K562 (cell line): ENCODE results near the gene MAML3. TPM values are rescaled to one million over a fixed set of nuclear protein-coding genes. Genes with fewer than 3 reads are reported as not detected.

Experiments
- ATAC-seq: fragments of 200-7000 bp; cut with Tn5 transposase; 3 replicates; pipeline ENCODE4 v1.9.1; 2020; ENCODE audit warnings: moderate library complexity
- BruUV-seq: library from RNA; stranded (reverse); fragments of 400-500 nt; replicated peaks from 2 replicates; lab custom pipeline; 2021; lab: Mats Ljungman, UMichigan
- CTCF ChIA-PET: fragments of 300-600 bp; formaldehyde crosslinking; extraction: SDS; loops from one replicate; lab custom pipeline; 2021; ENCODE audit warnings: low intra/inter-chr PET ratio; lab: Yijun Ruan, JAX
- POLR2A ChIA-PET: fragments of 300-600, 350-650 bp; sonication (Branson Sonifier 250); formaldehyde crosslinking; extraction: SDS; loops from one replicate; lab custom pipeline; 2021; ENCODE audit warnings: antibody characterized with exemption, inconsistent platforms; lab: Yijun Ruan, JAX
- DNase-seq, 4 experiments: peaks; one replicate each; pipeline versions ENCODE4 v3.0.0 to v3.0.0-alpha.2; 2011 to 2018; ENCODE audit warnings: low spot score in 3 of 4, mixed read lengths in 3 of 4; ENCODE audit errors: extremely low read depth in 1 of 4
- FAIRE-seq: peaks from 2 replicates; lab custom pipeline; 2011; peaks lifted over from hg19 to GRCh38; lab: Jason Lieb, UNC
- H2AFZ ChIP-seq: 2 replicates; pipeline ENCODE4 v1.6.0; 2011; ENCODE audit warnings: low read depth, low read length, control low read depth, inconsistent platforms
- H3K27ac ChIP-seq: fragments of 200-600 bp; 3 replicates; pipeline ENCODE4 v1.8.0; 2011; ENCODE audit warnings: low read depth, mild to moderate bottlenecking, control low read depth, inconsistent platforms, low read length, moderate library complexity, mixed read lengths; ENCODE audit errors: extremely low read depth
- H3K27me3 ChIP-seq, 2 experiments: fragments of 300-600 bp in 1 of 2; 2 replicates in 1 of 2; 3 replicates in 1 of 2; pipeline versions ENCODE4 v1.6.0 to v1.8.0; 2011; ENCODE audit warnings: inconsistent platforms in 2 of 2, low read length in 2 of 2, mild to moderate bottlenecking in 1 of 2, mixed read lengths in 1 of 2, moderate library complexity in 1 of 2; ENCODE audit not compliant: control insufficient read depth in 2 of 2, insufficient read depth in 2 of 2
- H3K36me3 ChIP-seq: fragments of 300-600 bp; 3 replicates; pipeline ENCODE4 v1.8.0; 2011; ENCODE audit warnings: mild to moderate bottlenecking, low read length, inconsistent platforms; ENCODE audit not compliant: control insufficient read depth, insufficient read depth
- H3K4me1 ChIP-seq, 2 experiments: fragments of 200-600 bp in 1 of 2; replicated peaks in 1 of 2; 2 replicates in 1 of 2; 3 replicates in 1 of 2; pipeline versions ENCODE4 v1.5.1 to v1.8.0; 2011; ENCODE audit warnings: inconsistent platforms in 2 of 2, low read length in 2 of 2, mild to moderate bottlenecking in 1 of 2, mixed read lengths in 1 of 2, moderate library complexity in 1 of 2; ENCODE audit not compliant: control insufficient read depth in 2 of 2, insufficient read depth in 2 of 2
- H3K4me2 ChIP-seq: 2 replicates; pipeline ENCODE4 v1.6.1; 2011; ENCODE audit warnings: low read length, control low read depth, inconsistent platforms, mixed read lengths; ENCODE audit not compliant: insufficient read depth
- H3K4me3 ChIP-seq: fragments of 200-600 bp; sonication (generic), shearing (Covaris generic); 2 replicates; pipeline ENCODE4 v1.5.1; 2016; ENCODE audit warnings: control low read depth, inconsistent platforms
- H3K79me2 ChIP-seq: fragments of 200-600 bp; 3 replicates; pipeline ENCODE4 v1.8.0; 2011; ENCODE audit warnings: low read length, inconsistent platforms; ENCODE audit not compliant: control insufficient read depth, insufficient read depth
- H3K9ac ChIP-seq, 2 experiments: 2 replicates each; pipeline versions ENCODE4 v1.6.0 to v1.6.1; 2011; ENCODE audit warnings: low read depth in 2 of 2, low read length in 2 of 2, control low read depth in 1 of 2, inconsistent platforms in 1 of 2, mild to moderate bottlenecking in 1 of 2, mixed read lengths in 1 of 2; ENCODE audit not compliant: insufficient read depth in 1 of 2
- H3K9me1 ChIP-seq: one replicate; pipeline ENCODE4 v1.6.0; 2011; ENCODE audit warnings: inconsistent platforms, mild to moderate bottlenecking, low read length, moderate library complexity; ENCODE audit not compliant: control insufficient read depth, insufficient read depth
- H3K9me3 ChIP-seq: replicated peaks from 2 replicates; pipeline ENCODE4 v1.5.1; 2011; ENCODE audit warnings: low read depth, low read length, inconsistent platforms; ENCODE audit not compliant: control insufficient read depth, insufficient read depth
- H4K20me1 ChIP-seq: replicated peaks from 2 replicates; pipeline ENCODE4 v1.6.1; 2011; ENCODE audit warnings: low read length, inconsistent platforms, mixed read lengths; ENCODE audit not compliant: control insufficient read depth, insufficient read depth
- ERF ChIP-seq: fragments of 450-650 bp; formaldehyde crosslinking; IDR thresholded peaks from 2 replicates; pipeline ENCODE4 v1.4.0; 2020; ENCODE audit warnings: mild to moderate bottlenecking, mixed read lengths
- FOXP4 ChIP-seq: sonication (generic); formaldehyde crosslinking; IDR thresholded peaks from 2 replicates; pipeline ENCODE4 v1.8.0; 2022; ENCODE audit warnings: mild to moderate bottlenecking, missing genetic modification reagents, borderline replicate concordance
- GATAD2B ChIP-seq: fragments of 450-650 bp; IDR thresholded peaks from 2 replicates; pipeline ENCODE4 v1.6.1; 2017; ENCODE audit warnings: mild to moderate bottlenecking, borderline replicate concordance
- MTA3 ChIP-seq: fragments of 450-650 bp; formaldehyde crosslinking; IDR thresholded peaks from 2 replicates; pipeline ENCODE4 v1.6.1; 2017; ENCODE audit warnings: mild to moderate bottlenecking, borderline replicate concordance
- RBM34 ChIP-seq: fragments of 200-400 bp; formaldehyde crosslinking; IDR thresholded peaks from 2 replicates; pipeline ENCODE4 v1.6.1; 2018; ENCODE audit warnings: low read length, borderline replicate concordance; ENCODE audit not compliant: insufficient read depth
- SMARCB1 ChIP-seq: IDR thresholded peaks from 2 replicates; pipeline ENCODE4 v1.6.1; 2011; ENCODE audit warnings: improper control_type of control experiment, low read depth; ENCODE audit not compliant: insufficient read length
- WGBS: fragments of 100-300 bp; shearing (Covaris generic); methylation state at CpG from one replicate; pipeline ENCODE4 v1.1.6; 2016; ENCODE audit warnings: low coverage, mixed read lengths; ENCODE audit not compliant: insufficient coverage; ENCODE audit errors: missing lambda C conversion rate; 5-methylcytosine and 5-hydroxymethylcytosine counted together
- in situ Hi-C: fragments of 300-500 bp; cut with MboI; formaldehyde crosslinking; loops from 4 replicates; pipeline ENCODE4 v1.15.0; 2018; ENCODE audit warnings: inconsistent platforms, mixed read lengths
- intact Hi-C: fragments of 100-400 bp; cut with micrococcal nuclease; formaldehyde crosslinking; loops from 2 replicates; pipeline ENCODE4 v1.14.2; 2022
- polyA plus RNA-seq, 8 experiments: library from polyadenylated mRNA; depleted of rRNA in 4 of 8; stranded (reverse) in 5 of 8; unstranded in 3 of 8; fragments of >200 nt; fragmentation: Nextera tagmentation in 2 of 8; fragmentation: Illumina TruSeq in 1 of 8; extraction: Ambion mirVana in 2 of 8; extraction: Trizol in 1 of 8; gene quantifications; 2 replicates each; pipeline versions ENCODE4 v1.2.1 to v1.2.3, GENCODE V29; 2011 to 2014; ENCODE audit warnings: inconsistent platforms in 1 of 8, missing spikeins in 1 of 8
- total RNA-seq, 7 experiments: library from RNA; depleted of rRNA in 6 of 7; stranded (reverse); fragments of >200 nt in 6 of 7; fragmentation: Illumina TruSeq in 2 of 7; extraction: Trizol in 2 of 7; gene quantifications; 2 replicates each; pipeline versions ENCODE4 v1.2.1 to v1.2.3, GENCODE V29; 2011 to 2021; ENCODE audit warnings: low replicate concordance in 1 of 7

Gene MAML3
- total and polyA plus RNA-seq, 9 of the 15 experiments (the other 6 are each of a cell fraction or from before 2014, with no cell fraction given): 0.01 to 0.55 (median 0.25) TPM

- H3K79me2 ChIP-seq: no peaks in the 10 kb centered on the region
- BruUV-seq: no TSS peak
- WGBS: 2% methylated on average over 5 of the region's 5 CpGs
- POLR2A ChIA-PET: interaction anchor here (0.7 kb wide), 1 partner anchor 728 kb away, joined by 3 read pairs; no protein-coding TSS in a partner anchor
- no peak overlapping the region for H2AFZ ChIP-seq
- no peak for FAIRE-seq
- no peak for ATAC-seq
- H3K9me1 ChIP-seq: no peaks in the 10 kb centered on the region
- no peak overlapping the region for H3K4me3 ChIP-seq
- no peaks in the 10 kb centered on the region for H3K4me1 ChIP-seq
- H4K20me1 ChIP-seq: no peaks in the 10 kb centered on the region
- peaks cover 18 to 22% of the 10 kb centered on the region in 2 experiments; a peak in 4 of 5 replicates for H3K27me3 ChIP-seq
- no peak overlapping the region for H3K9ac ChIP-seq
- CTCF ChIA-PET: no interaction called here
- intact Hi-C loops: no loop called here
- DNase-seq: no peak
- in situ Hi-C loops: no loop called here
- no peak overlapping the region for H3K4me2 ChIP-seq
- no peaks in the 10 kb centered on the region for H3K36me3 ChIP-seq
- TF ChIP-seq RBM34: no peak
- no peak for TF ChIP-seq ERF
- TF ChIP-seq FOXP4 (CRISPR knock-in tag): no peak
- no peak for TF ChIP-seq SMARCB1
- no peak for TF ChIP-seq MTA3
- TF ChIP-seq GATAD2B: no peak
- no peak overlapping the region for H3K27ac ChIP-seq
- no peaks in the 10 kb centered on the region for H3K9me3 ChIP-seq
These were observed 330.2 kb downstream of the MAML3 start for GRCh38 chr4:139823746-139824145.
